ENCODE results near the gene HNRNPM.

- no peak for TF ChIP-seq CTCF (IDR thresholded peaks at IDR 0.05)
- TF ChIP-seq POLR2AphosphoS5 (IDR thresholded peaks at IDR 0.05) = peak in 2 of 4 donors; percentile 22 to 26
- no peak for TF ChIP-seq EP300 (IDR thresholded peaks at IDR 0.05)
Observed at GRCh38 chr19:8525401-8525684, 80.6 kb downstream of the HNRNPM start.
